Uterus (tissue), 4 donors: Measurements from ENCODE around the gene PCK2. TPM values are rescaled to one million over a fixed set of nuclear protein-coding genes. Genes with fewer than 3 reads are reported as not detected.

Experiments used
- DNase-seq, 2 donors: peaks; one replicate each; pipeline ENCODE4 v3.0.0-alpha.2; 2019 to 2020
- H3K27ac ChIP-seq, 2 donors: fragments of 200-600 bp; sonication (generic); 1 replicate in 1 of 2; 2 replicates in 1 of 2; pipeline ENCODE4 v1.5.1; 2016 to 2018
- H3K27me3 ChIP-seq, 2 donors: fragments of 200-600 bp; sonication (generic); one replicate each; pipeline ENCODE4 v1.5.1; 2018 to 2019; ENCODE audit warnings: control low read depth in 1 of 2
- H3K36me3 ChIP-seq, 2 donors: fragments of 200-600 bp; sonication (generic); one replicate each; pipeline ENCODE4 v1.5.1; 2019; ENCODE audit warnings: control low read depth in 1 of 2
- H3K4me1 ChIP-seq, 2 donors: fragments of 200-600 bp; sonication (generic); one replicate each; pipeline ENCODE4 v1.5.1; 2018 to 2019; ENCODE audit warnings: control low read depth in 1 of 2
- H3K4me3 ChIP-seq, 2 donors: fragments of 200-600 bp; sonication (generic); 1 replicate in 1 of 2; 2 replicates in 1 of 2; pipeline ENCODE4 v1.5.1; 2018 to 2019; ENCODE audit warnings: mild to moderate bottlenecking in 1 of 2
- H3K9me3 ChIP-seq, 2 donors: fragments of 200-600 bp; sonication (generic); one replicate each; pipeline ENCODE4 v1.5.1; 2019; ENCODE audit warnings: control low read depth in 1 of 2
- CTCF ChIP-seq, 4 experiments: fragments of 200-600 bp in 2 of 4; fragments of 450-650 bp in 2 of 4; sonication (generic) in 2 of 4; IDR thresholded peaks; one replicate each; pipeline ENCODE4 v1.5.1; 2016 to 2019; ENCODE audit warnings: antibody characterized with exemption in 4 of 4, mild to moderate bottlenecking in 2 of 4, moderate library complexity in 1 of 4
- POLR2A ChIP-seq, 2 donors: fragments of 450-650 bp; IDR thresholded peaks; one replicate each; pipeline ENCODE4 v1.6.1; 2016; ENCODE audit warnings: antibody characterized with exemption in 2 of 2, mild to moderate bottlenecking in 1 of 2, moderate library complexity in 1 of 2
- intact Hi-C: fragments of 100-400 bp; cut with DNase I; formaldehyde crosslinking; loops from one replicate; pipeline ENCODE4 v1.15.1; 2023; ENCODE audit warnings: low total_unique reads
- total RNA-seq, 4 donors: library from RNA; depleted of rRNA in 3 of 4; stranded (reverse); fragments of >200 nt in 3 of 4; gene quantifications; one replicate each; pipeline versions ENCODE4 v1.1.0 to v1.2.4, GENCODE V29; 2014 to 2023
- donor health status: DM: yes; HTN: yes; CAD: no.

The PCK2 gene
- total RNA-seq, 4 donors from 2014 or later, result 13.1 to 19.4 (median 15.1) TPM; not detected in 1

GRCh38 chr14:24070285-24071143 lies 23.6 kb upstream of the PCK2 start:
- Histone ChIP-seq H3K9me3 (no peaks in the 10 kb centered on the region), H3K4me3 (no peak overlapping the region), H3K4me1 (no peaks in the 10 kb centered on the region), H3K27me3 (no peaks in the 10 kb centered on the region), H3K27ac (no peak overlapping the region), H3K36me3 (no peaks in the 10 kb centered on the region)
- TF ChIP-seq POLR2A (IDR thresholded peaks at IDR 0.05), result no peak
- no peak for TF ChIP-seq CTCF (IDR thresholded peaks at IDR 0.05)
- intact Hi-C loops, result no loop called here
- no peak for DNase-seq

GRCh38 chr14:24071144-24071697 lies 22.9 kb upstream of the PCK2 start, which contains the start of gene CPNE6:
Gene CPNE6 (plus strand): TSS chr14:24071562. CDS start chr14:24072937, 1,375 bp downstream.
- Histone ChIP-seq H3K4me1 (no peaks in the 10 kb centered on the region), H3K27me3 (no peaks in the 10 kb centered on the region), H3K27ac (no peak within 1 kb of the TSS), H3K36me3 (no peaks in the 10 kb centered on the region), H3K9me3 (no peaks in the 10 kb centered on the region), H3K4me3 (no peak within 1 kb of the TSS)
- no peak for DNase-seq
- TF ChIP-seq CTCF (IDR thresholded peaks at IDR 0.05), result no peak
- no peak for TF ChIP-seq POLR2A (IDR thresholded peaks at IDR 0.05)
- intact Hi-C loops, result no loop called here

- intact Hi-C loops, result no loop called here
- no peaks in the 10 kb centered on the region for H3K36me3 ChIP-seq
- DNase-seq, result no peak
- H3K27me3 ChIP-seq, result no peaks in the 10 kb centered on the region
- no peaks in the 10 kb centered on the region for H3K9me3 ChIP-seq
- H3K4me3 ChIP-seq, result no peak overlapping the region
- no peak overlapping the region for H3K27ac ChIP-seq
- no peaks in the 10 kb centered on the region for H3K4me1 ChIP-seq
- TF ChIP-seq CTCF (IDR thresholded peaks at IDR 0.05), result no peak
- no peak for TF ChIP-seq POLR2A (IDR thresholded peaks at IDR 0.05)
Measured at GRCh38 chr14:24071836-24072430, 22.2 kb upstream of the PCK2 start.

GRCh38 chr14:24072436-24072835 lies 21.7 kb upstream of the PCK2 start:
- Histone ChIP-seq H3K4me1 (no peaks in the 10 kb centered on the region), H3K4me3 (no peak overlapping the region), H3K27ac (no peak overlapping the region), H3K27me3 (no peaks in the 10 kb centered on the region), H3K9me3 (no peaks in the 10 kb centered on the region), H3K36me3 (no peaks in the 10 kb centered on the region)
- TF ChIP-seq CTCF (IDR thresholded peaks at IDR 0.05) (no peak), POLR2A (IDR thresholded peaks at IDR 0.05) (no peak)
- DNase-seq, result no peak
- intact Hi-C loops, result no loop called here
